Glomerular visceral epithelial cell (primary cell): ENCODE data around the gene DUS1L.

Experiments used
- DNase-seq: peaks from one replicate; pipeline ENCODE4 v3.0.0-alpha.2; 2016; ENCODE audit errors: extremely low spot score

Gene DUS1L

DNA sequence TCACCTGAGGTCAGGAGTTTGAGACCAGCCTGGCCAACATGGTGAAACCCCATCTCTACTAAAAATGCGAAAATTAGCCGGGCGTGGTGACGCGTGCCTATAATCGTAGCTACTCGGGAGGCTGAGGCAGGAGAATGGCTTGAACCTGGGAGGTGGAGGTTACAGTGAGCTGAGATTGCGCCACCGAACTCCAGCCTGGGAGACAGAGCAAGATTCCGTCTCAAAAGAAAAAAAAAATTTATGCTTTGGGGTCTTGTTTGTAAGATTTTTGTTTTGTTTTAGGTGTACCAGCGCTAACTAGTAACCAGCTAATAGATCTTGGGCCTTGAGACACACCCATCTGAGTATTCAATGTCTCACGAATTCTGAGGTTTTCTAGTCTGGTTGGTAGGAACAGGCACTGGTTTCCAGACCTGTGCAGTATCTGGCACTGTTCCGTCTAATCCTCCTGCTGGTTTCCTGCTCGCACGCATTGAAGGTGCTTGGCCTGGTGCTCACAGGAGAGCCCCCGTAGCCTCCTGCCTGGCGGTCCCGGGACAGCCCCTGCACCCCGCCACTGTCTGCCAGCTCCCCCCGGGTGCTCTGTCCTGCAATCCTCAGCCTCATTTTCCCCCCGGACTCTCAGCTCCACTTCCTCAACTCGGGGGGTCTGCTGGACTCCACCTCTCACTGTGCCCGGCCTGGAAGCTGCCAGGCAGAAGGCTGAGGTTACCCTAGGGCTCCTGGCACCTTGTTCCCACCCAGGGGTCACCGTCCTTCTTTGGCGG is 10.6 kb upstream of the DUS1L start:
- DNase-seq, result no peak

DNA sequence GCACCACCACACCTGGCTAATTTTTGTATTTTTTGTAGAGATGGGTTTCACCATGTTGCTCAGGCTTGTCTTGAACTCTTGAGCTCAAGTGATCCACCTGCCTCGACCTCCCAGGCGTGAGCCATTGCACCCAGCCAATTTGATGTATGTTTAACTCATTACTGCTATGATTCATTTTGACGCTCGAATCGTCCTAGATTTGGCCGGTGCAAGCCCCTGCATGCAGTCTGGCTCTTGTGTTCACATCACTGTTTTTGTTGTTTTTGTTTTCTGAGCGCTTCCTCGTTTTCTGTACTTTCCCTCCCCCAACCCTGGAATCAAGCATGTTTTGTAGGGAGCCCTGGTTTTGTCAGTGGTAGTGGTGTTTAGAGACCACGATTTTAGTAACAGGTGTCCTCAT is 7.8 kb upstream of the DUS1L start:
- no peak for DNase-seq

GRCh38 chr17:82072827-82073226 is 7.2 kb upstream of the DUS1L start:
- DNase-seq, result no peak

- DNase-seq, result no peak
These were observed 5.0 kb upstream of the DUS1L start for GRCh38 chr17:82070611-82071010.

GRCh38 chr17:82065193-82065637 is 389 bp downstream of the DUS1L start:
- no peak for DNase-seq

- DNase-seq, result peak; percentile 46
These were observed 991 bp downstream of the DUS1L start for GRCh38 chr17:82064433-82065192.

DNA sequence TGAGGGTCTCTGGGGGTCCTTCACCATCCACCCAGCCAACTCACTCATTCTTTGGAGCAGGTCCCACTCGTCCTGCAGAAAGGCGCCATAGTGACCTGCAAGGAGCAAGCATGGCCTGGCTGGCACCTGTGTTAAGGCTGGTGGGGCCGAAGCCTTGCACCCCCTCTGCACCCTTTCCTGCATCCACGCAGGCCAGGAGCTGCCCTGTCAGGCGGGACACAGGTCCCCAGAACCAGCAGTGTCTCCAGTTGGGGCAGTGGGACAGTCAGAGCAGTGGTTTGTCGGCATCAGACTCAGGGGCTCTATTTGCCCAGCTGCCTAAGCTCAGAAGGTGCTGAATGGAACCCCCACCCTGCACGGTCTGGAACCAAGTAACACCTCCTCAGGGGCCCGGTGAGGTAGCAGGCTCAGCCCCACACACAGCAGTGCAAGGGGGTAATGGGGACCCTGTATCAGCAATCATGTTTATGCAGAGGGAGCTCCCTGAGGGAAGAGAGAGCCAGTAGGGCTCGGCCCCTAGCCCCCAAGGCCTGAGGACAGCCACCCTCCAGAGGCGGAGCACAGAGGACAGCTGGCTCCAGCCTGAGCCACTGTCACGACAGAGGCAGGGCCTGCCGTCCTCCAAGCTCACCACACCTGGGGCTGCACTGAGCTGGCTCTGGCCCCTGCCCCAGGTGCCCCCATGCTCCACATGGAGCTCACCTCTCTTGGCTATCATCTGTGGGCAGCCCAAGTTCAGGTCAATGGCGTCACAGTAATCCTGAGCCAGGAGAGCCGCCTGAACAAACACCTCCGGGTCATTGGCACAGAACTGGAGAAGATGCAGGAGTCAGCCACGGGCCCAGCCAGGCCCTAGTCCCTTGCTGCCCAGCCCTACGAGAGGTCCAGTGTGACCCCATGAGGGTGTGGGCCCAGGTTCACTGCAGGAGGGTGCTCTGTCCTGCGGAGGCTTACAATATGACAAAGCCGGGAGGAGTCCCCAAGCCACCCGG is 1.9 kb downstream of the DUS1L start:
- no peak for DNase-seq

GRCh38 chr17:82062984-82063368 is 2.6 kb downstream of the DUS1L start:
- DNase-seq, result no peak

DNA sequence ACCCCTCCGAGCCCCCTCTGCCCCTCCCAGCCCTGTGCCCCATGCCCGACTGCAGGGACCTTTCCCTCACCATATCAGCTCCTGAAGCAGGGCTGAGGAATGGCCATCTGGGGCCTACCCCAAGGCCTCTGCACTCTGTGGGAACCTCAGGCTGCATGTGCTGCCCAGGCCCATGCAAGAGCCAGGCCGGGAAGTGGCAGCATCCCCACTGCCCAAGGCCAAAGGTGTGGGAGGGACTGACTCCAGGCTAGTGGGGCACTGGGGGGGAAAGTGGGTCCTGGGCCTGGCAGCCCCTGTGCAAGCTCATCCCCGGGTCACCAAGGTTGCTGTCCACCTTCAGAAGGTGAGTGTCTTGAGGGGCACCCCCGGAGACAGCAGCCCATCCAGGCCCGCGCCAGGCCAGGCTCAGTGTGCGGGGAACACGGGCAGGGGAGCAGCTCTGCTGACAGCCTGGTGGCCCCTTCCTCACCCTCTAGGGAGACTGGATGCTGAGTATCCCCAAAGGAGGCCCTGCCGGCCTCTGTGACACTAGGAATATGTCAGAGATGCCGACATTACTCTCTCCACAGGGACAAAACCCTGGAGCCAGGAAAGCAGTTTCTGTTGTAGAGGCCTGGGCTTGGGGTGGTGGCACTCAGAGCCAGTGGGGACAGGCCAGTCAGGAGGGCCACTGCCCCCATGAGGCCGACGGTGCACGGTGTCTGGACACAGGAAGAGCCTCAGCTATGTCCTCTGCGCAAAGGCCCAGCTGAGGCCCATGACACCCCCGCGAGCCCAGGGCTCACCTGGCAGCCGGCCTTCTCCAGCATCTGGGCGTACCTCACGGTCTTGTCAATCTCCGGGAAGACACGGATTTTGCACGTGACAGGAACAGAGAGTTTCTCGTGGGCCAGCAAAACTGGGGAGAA is 3.3 kb downstream of the DUS1L start:
- DNase-seq, result no peak

GRCh38 chr17:82061047-82061925 is 4.3 kb downstream of the DUS1L start:
- no peak for DNase-seq

DNA sequence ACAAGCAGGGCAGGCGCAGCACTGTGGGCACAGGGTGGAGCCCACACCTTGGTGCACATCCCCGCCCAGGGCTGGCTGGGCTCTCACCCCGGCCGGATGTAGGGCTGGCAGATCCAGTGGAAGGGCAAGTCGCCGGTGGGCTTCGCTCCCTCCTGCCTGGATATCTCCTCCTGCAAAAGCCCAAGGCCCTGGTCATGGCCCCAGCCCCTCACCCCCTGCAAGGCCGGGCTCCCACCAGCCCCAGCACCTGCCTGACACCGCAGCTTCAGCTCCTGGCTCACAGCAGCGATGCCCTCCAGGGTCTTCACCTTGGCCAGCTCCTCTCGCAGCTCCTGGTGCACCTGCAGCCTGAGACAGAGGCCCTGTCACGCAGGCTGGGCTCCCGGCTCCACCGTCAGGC is 5.0 kb downstream of the DUS1L start:
- DNase-seq, result no peak

- DNase-seq, result no peak
These were observed 5.6 kb downstream of the DUS1L start for GRCh38 chr17:82060001-82060380.

- no peak for DNase-seq
These were observed 6.2 kb downstream of the DUS1L start for GRCh38 chr17:82059272-82060000.

- no peak for DNase-seq
These were observed 6.8 kb downstream of the DUS1L start for GRCh38 chr17:82058855-82059249.

GRCh38 chr17:82058230-82058854 is 7.3 kb downstream of the DUS1L start:
- DNase-seq, result no peak

DNA sequence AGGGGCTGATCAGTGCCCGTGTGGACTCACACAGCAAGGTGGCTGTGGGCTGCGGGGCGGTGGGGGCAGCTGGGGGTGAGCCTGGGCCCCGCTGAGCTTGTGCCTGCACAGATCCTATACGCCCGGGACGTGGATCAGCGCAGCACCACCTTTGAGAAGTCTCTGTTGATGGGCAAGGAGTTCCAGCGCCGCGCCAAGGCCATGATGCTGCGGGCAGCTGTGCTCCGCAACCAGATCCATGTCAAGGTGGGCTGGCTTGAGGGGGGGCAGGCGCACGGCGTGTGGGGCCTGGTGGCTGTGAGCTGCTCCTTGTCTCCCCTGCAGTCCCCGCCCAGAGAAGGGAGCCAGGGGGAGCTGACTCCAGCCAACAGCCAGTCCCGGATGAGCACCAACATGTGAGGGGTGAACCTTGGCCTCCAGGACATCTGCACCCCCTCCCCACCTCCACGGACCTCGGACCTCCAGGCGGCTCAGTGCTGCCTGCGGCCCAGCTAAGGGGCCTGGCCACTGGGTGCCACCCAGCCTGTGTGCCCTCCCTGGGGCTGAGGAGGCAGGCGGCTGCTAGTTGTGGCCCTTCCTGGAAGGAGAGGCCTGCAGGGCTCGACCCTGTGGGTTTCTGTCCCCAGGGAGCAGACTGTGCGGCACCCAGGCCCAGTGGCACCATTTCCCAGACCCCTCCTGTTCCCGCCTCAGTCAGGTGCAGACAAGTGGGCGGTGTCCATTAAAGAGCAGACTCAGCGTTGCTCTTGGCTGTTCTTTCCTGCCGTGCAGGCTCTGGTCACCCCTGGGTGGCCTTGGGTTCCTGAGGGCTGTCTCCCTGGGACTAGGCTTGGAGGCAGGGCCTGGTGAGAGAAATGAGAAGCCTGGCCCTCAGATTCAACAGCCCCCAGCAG is 8.6 kb downstream of the DUS1L start:
- no peak for DNase-seq

DNA sequence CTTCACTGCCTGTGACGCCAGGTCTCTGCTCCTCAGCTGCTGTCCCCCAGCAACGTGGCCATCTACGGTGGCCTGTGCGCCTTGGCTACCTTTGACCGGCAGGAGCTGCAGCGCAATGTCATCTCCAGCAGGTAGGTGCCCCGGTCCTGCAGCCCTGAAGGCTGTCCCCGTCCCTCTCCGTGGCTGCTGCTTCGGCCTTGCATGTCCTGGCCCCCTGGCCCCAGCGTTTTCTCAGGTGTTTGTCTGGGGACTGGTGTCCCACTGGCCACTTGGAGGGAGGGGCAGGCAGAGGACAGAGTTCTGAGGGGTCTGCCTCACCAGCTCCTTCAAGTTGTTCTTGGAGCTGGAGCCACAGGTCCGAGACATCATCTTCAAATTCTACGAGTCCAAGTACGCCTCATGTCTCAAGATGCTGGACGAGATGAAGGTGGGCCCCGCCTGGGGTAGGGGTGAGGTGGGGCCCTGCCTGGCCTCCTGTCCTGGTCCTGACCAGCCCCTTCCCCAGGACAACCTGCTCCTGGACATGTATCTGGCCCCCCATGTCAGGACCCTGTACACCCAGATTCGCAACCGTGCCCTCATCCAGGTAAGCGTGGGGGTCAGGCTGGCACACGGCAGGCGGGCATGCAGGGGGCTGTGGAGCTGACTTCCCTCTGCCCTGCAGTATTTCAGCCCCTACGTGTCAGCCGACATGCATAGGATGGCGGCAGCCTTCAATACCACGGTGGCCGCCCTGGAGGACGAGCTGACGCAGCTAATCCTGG is 9.5 kb downstream of the DUS1L start:
- DNase-seq, result no peak
